ENCODE data around the gene SPAG16. TPM values are rescaled to one million over a fixed set of nuclear protein-coding genes. Genes with fewer than 3 reads are reported as not detected.

The SPAG16 gene
- total and polyA plus RNA-seq, 8 donors, result 11.1 to 47.4 (median 42.3) TPM

DNA sequence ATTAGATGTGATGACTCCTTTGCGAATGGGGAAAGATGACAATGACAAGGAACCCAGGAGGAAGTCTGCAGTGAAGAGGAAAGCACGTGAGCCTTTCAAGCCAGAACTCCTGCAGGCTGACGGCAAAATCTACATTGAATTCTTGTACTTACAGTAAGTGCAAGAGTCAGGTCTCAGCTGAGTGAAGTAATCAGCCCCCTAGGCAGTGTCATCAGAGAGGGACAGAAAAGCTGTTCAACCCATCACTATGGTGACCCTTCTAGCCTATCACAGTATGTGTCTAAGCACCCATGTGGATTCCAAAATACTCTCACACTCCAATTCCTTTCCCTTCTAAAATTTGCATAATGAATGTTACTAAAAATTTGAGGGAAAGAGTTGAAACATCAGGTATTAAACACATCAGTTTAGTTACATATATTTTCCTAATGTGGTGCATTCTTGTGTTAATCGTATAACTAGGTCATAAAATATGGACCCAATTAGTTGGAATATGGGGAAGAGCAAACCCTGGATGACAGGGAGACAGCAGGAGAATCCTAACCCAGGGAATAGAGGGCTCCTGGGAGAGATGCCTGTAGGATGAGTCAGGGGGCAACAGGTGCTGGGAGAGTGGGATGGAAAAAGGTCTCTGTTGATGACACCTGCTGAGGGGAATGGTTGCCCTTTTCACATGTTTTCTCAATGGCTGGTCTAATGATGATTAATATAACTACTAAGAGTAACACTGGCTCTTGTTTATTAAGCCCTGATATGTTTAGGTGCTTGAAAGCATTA is 1166.0 kb downstream of the SPAG16 start:
- no peak for ATAC-seq

DNA sequence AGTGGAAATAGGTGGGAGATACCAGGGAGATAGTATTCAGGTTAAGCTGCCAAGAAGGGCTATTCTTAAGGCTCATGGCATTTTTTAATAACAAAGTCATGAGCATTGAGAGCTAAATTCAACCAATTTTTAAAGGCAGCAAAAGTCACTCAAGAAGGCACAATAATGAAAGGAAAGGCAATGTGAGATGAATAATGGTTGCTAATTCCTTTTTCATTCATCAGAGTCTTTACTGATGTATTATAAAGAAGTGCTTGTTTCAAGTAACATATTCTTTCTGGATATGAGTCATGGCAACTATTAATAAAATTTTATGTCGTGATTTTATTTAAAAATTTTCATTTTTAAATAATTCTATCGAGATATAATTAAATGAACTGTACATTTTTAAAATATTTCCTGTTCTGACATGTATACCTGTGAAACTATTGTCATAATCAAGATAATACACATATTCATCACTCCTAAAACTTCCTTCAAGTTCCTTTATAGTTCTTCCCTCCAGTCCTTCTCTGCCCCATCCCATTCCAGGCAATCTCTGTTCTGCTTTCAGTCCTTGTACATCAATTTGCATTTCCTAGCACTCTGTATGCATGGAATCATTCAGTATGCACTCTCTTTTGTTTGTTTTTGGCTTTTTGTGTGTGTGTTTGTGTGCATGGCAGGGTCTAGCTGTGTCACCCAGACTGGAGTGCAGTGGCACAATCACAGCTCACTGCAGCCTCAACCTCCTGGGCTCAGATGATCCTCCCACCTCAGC is 1167.4 kb downstream of the SPAG16 start:
- Histone ChIP-seq H3K36me3 (no peaks in the 10 kb centered on the region), H3K9me3 (no peaks in the 10 kb centered on the region), H3K27ac (no peak overlapping the region), H3K27me3 (no peaks in the 10 kb centered on the region), H3K4me3 (no peak overlapping the region), H3K4me1 (no peaks in the 10 kb centered on the region)
- no peak for ATAC-seq
- DNase-seq, result no peak
- TF ChIP-seq, protein P1, sequence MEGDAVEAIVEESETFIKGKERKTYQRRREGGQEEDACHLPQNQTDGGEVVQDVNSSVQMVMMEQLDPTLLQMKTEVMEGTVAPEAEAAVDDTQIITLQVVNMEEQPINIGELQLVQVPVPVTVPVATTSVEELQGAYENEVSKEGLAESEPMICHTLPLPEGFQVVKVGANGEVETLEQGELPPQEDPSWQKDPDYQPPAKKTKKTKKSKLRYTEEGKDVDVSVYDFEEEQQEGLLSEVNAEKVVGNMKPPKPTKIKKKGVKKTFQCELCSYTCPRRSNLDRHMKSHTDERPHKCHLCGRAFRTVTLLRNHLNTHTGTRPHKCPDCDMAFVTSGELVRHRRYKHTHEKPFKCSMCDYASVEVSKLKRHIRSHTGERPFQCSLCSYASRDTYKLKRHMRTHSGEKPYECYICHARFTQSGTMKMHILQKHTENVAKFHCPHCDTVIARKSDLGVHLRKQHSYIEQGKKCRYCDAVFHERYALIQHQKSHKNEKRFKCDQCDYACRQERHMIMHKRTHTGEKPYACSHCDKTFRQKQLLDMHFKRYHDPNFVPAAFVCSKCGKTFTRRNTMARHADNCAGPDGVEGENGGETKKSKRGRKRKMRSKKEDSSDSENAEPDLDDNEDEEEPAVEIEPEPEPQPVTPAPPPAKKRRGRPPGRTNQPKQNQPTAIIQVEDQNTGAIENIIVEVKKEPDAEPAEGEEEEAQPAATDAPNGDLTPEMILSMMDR (IDR thresholded peaks at IDR 0.05), result no peak
- intact Hi-C loops (cut with DNase I), result no loop called here

More for the DNA sequence above, 1166.0 kb downstream of the SPAG16 start:
- no peaks in the 10 kb centered on the region for H3K9me3 ChIP-seq
- no peak overlapping the region for H3K27ac ChIP-seq
- no peak overlapping the region for H3K4me3 ChIP-seq
- no peaks in the 10 kb centered on the region for H3K27me3 ChIP-seq
- H3K36me3 ChIP-seq, result no peaks in the 10 kb centered on the region
- TF ChIP-seq, protein P1 (IDR thresholded peaks at IDR 0.05), result no peak
- intact Hi-C loops (cut with DNase I), result no loop called here
- no peaks in the 10 kb centered on the region for H3K4me1 ChIP-seq
- DNase-seq, result no peak

Small RNAs within 50 kb of the gene (microRNA-seq; reads per million reads assigned to microRNA genes)
- gene MIR4438, result 0 reads per million in 2 donors

Other genes starting within 250 kb of the SPAG16 start
- gene IKZF2, start 132.9 kb upstream of the SPAG16 start, total RNA-seq, result 10 to 100 TPM; 11.2 to 11.6 TPM
- gene IKZF2, start 132.9 kb upstream of the SPAG16 start, polyA plus RNA-seq (ENCODE audit: insufficient read length in 6 of 6), result 10 to 100 TPM in 5 of 6 donors, 1 to 10 TPM in 1; 9.6 to 15.4 (median 13.9) TPM